Uterus (tissue), 4 donors: ENCODE measurements around the gene PWWP2B. TPM values are rescaled to one million over a fixed set of nuclear protein-coding genes. Genes with fewer than 3 reads are reported as not detected.
"Not testable (repeated sequence)": the region's sequence is repeated elsewhere in the genome, so short reads cannot be mapped to it uniquely, and the experiment has no call there.

Source experiments
- DNase-seq, 2 donors: peaks; one replicate each; pipeline ENCODE4 v3.0.0-alpha.2; 2019 to 2020
- H3K27ac ChIP-seq, 2 donors: fragments of 200-600 bp; sonication (generic); 1 replicate in 1 of 2; 2 replicates in 1 of 2; pipeline ENCODE4 v1.5.1; 2016 to 2018
- H3K27me3 ChIP-seq, 2 donors: fragments of 200-600 bp; sonication (generic); one replicate each; pipeline ENCODE4 v1.5.1; 2018 to 2019; ENCODE audit warnings: control low read depth in 1 of 2
- H3K36me3 ChIP-seq, 2 donors: fragments of 200-600 bp; sonication (generic); one replicate each; pipeline ENCODE4 v1.5.1; 2019; ENCODE audit warnings: control low read depth in 1 of 2
- H3K4me1 ChIP-seq, 2 donors: fragments of 200-600 bp; sonication (generic); one replicate each; pipeline ENCODE4 v1.5.1; 2018 to 2019; ENCODE audit warnings: control low read depth in 1 of 2
- H3K4me3 ChIP-seq, 2 donors: fragments of 200-600 bp; sonication (generic); 1 replicate in 1 of 2; 2 replicates in 1 of 2; pipeline ENCODE4 v1.5.1; 2018 to 2019; ENCODE audit warnings: mild to moderate bottlenecking in 1 of 2
- H3K9me3 ChIP-seq, 2 donors: fragments of 200-600 bp; sonication (generic); one replicate each; pipeline ENCODE4 v1.5.1; 2019; ENCODE audit warnings: control low read depth in 1 of 2
- CTCF ChIP-seq, 4 experiments: fragments of 200-600 bp in 2 of 4; fragments of 450-650 bp in 2 of 4; sonication (generic) in 2 of 4; IDR thresholded peaks; one replicate each; pipeline ENCODE4 v1.5.1; 2016 to 2019; ENCODE audit warnings: antibody characterized with exemption in 4 of 4, mild to moderate bottlenecking in 2 of 4, moderate library complexity in 1 of 4
- POLR2A ChIP-seq, 2 donors: fragments of 450-650 bp; IDR thresholded peaks; one replicate each; pipeline ENCODE4 v1.6.1; 2016; ENCODE audit warnings: antibody characterized with exemption in 2 of 2, mild to moderate bottlenecking in 1 of 2, moderate library complexity in 1 of 2
- intact Hi-C: fragments of 100-400 bp; cut with DNase I; formaldehyde crosslinking; loops from one replicate; pipeline ENCODE4 v1.15.1; 2023; ENCODE audit warnings: low total_unique reads
- total RNA-seq, 4 donors: library from RNA; depleted of rRNA in 3 of 4; stranded (reverse); fragments of >200 nt in 3 of 4; gene quantifications; one replicate each; pipeline versions ENCODE4 v1.1.0 to v1.2.4, GENCODE V29; 2014 to 2023
- donor health status: DM: yes; HTN: yes; CAD: no.

Gene PWWP2B
- total RNA-seq, 4 donors from 2014 or later, result 0.29 to 27.6 (median 8.3) TPM

GRCh38 chr10:132434405-132435005 is 37.5 kb downstream of the PWWP2B start:
- Histone ChIP-seq H3K27ac (no peak overlapping the region), H3K4me1 (no peaks in the 10 kb centered on the region), H3K9me3 (no peaks in the 10 kb centered on the region), H3K36me3 (no peaks in the 10 kb centered on the region), H3K27me3 (no peaks in the 10 kb centered on the region), H3K4me3 (no peak overlapping the region)
- TF ChIP-seq POLR2A (IDR thresholded peaks at IDR 0.05), result no peak
- TF ChIP-seq CTCF (IDR thresholded peaks at IDR 0.05), result no peak
- intact Hi-C loops, result no loop called here
- no peak for DNase-seq

- DNase-seq, H3K27me3 ChIP-seq, H3K4me1 ChIP-seq, H3K9me3 ChIP-seq, H3K4me3 ChIP-seq, H3K36me3 ChIP-seq, intact Hi-C loops, H3K27ac ChIP-seq: not testable (repeated sequence)
Observed at GRCh38 chr10:132435320-132435719, 38.3 kb downstream of the PWWP2B start.

- DNase-seq, H3K9me3 ChIP-seq, H3K27ac ChIP-seq, intact Hi-C loops, H3K4me1 ChIP-seq, H3K4me3 ChIP-seq, H3K36me3 ChIP-seq, H3K27me3 ChIP-seq: not testable (repeated sequence)
Observed at GRCh38 chr10:132436096-132436495, 39.1 kb downstream of the PWWP2B start.

GRCh38 chr10:132436861-132437410 is 39.9 kb downstream of the PWWP2B start:
- Histone ChIP-seq H3K27me3 (no peaks in the 10 kb centered on the region), H3K4me1 (no peaks in the 10 kb centered on the region), H3K4me3 (no peak overlapping the region), H3K9me3 (no peaks in the 10 kb centered on the region), H3K27ac (no peak overlapping the region), H3K36me3 (no peaks in the 10 kb centered on the region)
- intact Hi-C loops, result no loop called here
- no peak for DNase-seq
- TF ChIP-seq POLR2A (IDR thresholded peaks at IDR 0.05) (no peak), CTCF (IDR thresholded peaks at IDR 0.05) (no peak)

GRCh38 chr10:132437541-132437950 is 40.5 kb downstream of the PWWP2B start:
- Histone ChIP-seq H3K4me3 (no peak overlapping the region), H3K4me1 (no peaks in the 10 kb centered on the region), H3K36me3 (no peaks in the 10 kb centered on the region), H3K27me3 (no peaks in the 10 kb centered on the region), H3K9me3 (no peaks in the 10 kb centered on the region), H3K27ac (no peak overlapping the region)
- no peak for DNase-seq
- TF ChIP-seq POLR2A (IDR thresholded peaks at IDR 0.05) (no peak), CTCF (IDR thresholded peaks at IDR 0.05) (no peak)
- intact Hi-C loops, result no loop called here

- no peak for DNase-seq
- Histone ChIP-seq H3K9me3 (no peaks in the 10 kb centered on the region), H3K4me3 (no peak overlapping the region), H3K36me3 (no peaks in the 10 kb centered on the region), H3K27me3 (no peaks in the 10 kb centered on the region), H3K27ac (no peak overlapping the region), H3K4me1 (no peaks in the 10 kb centered on the region)
- no peak for TF ChIP-seq POLR2A (IDR thresholded peaks at IDR 0.05)
- no peak for TF ChIP-seq CTCF (IDR thresholded peaks at IDR 0.05)
- intact Hi-C loops, result no loop called here
Observed at GRCh38 chr10:132438091-132439024, 41.4 kb downstream of the PWWP2B start.
